ENCODE data around the gene VTI1A.

- no peak for TF ChIP-seq CTCF (IDR thresholded peaks at IDR 0.05; ENCODE audit: poor library complexity, severe bottlenecking)
- TF ChIP-seq REST (IDR thresholded peaks at IDR 0.05; ENCODE audit: borderline replicate concordance): no peak
- no peak for TF ChIP-seq EP300 (conservative IDR thresholded peaks at IDR 0.05; ENCODE audit: poor library complexity, severe bottlenecking)
- TF ChIP-seq POLR2AphosphoS5 (IDR thresholded peaks at IDR 0.05): no peak
- no peak for TF ChIP-seq SMC3 (conservative IDR thresholded peaks at IDR 0.05; ENCODE audit: poor library complexity)
- TF ChIP-seq EZH2 (IDR thresholded peaks at IDR 0.05; ENCODE audit: borderline replicate concordance, insufficient read depth, low read length, poor library complexity, severe bottlenecking): no peak
- TF ChIP-seq RAD21 (conservative IDR thresholded peaks at IDR 0.05): no peak
- no peak for TF ChIP-seq TAF1 (IDR thresholded peaks at IDR 0.05; ENCODE audit: low read depth)
- no peak for TF ChIP-seq MXI1 (conservative IDR thresholded peaks at IDR 0.05; ENCODE audit: poor library complexity, severe bottlenecking)
These were observed 224.7 kb downstream of the VTI1A start for GRCh38 chr10:112671743-112672142.
